ENCODE data around the gene SNW1.

DNA sequence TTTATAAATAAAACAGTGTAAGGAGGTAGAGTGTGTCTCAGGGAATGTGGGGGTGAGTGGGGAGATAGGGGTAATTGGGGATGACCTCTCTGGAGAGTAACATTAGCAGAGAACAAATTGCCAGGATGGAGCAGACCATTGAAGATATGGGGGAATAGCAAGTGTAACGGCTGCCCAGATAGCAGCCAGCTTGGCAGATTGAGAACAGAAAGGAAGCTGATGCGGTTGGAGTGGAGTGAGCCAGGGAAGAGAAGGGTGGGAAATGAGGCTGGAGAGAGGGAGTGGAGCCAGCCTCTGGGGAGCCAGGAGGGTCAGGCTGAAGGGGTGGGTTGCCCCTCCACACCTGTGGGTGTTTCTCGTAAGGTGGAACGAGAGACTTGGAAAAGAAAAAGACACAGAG, 33.4 kb upstream of the SNW1 start:
- TF ChIP-seq POLR2AphosphoS5 (IDR thresholded peaks at IDR 0.05), result no peak
- TF ChIP-seq, protein P1, sequence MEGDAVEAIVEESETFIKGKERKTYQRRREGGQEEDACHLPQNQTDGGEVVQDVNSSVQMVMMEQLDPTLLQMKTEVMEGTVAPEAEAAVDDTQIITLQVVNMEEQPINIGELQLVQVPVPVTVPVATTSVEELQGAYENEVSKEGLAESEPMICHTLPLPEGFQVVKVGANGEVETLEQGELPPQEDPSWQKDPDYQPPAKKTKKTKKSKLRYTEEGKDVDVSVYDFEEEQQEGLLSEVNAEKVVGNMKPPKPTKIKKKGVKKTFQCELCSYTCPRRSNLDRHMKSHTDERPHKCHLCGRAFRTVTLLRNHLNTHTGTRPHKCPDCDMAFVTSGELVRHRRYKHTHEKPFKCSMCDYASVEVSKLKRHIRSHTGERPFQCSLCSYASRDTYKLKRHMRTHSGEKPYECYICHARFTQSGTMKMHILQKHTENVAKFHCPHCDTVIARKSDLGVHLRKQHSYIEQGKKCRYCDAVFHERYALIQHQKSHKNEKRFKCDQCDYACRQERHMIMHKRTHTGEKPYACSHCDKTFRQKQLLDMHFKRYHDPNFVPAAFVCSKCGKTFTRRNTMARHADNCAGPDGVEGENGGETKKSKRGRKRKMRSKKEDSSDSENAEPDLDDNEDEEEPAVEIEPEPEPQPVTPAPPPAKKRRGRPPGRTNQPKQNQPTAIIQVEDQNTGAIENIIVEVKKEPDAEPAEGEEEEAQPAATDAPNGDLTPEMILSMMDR (IDR thresholded peaks at IDR 0.05), result no peak

Data from esophagus muscularis mucosa (tissue), 3 donors.